HEK293T (cell line): ENCODE data around the gene URAD.

Experiments
- CTCF ChIA-PET: fragments of 350-600 bp; formaldehyde crosslinking; extraction: SDS; loops from one replicate; lab custom pipeline; 2021; ENCODE audit warnings: antibody characterized with exemption, inconsistent platforms; lab: Yijun Ruan, JAX
- POLR2A ChIA-PET: fragments of 350-600 bp; formaldehyde crosslinking; extraction: SDS; loops from one replicate; lab custom pipeline; 2020; ENCODE audit warnings: antibody characterized with exemption, inconsistent platforms; lab: Yijun Ruan, JAX
- DNase-seq: peaks from one replicate; pipeline ENCODE4 v3.0.0; 2012; ENCODE audit warnings: mixed read lengths; ENCODE audit errors: extremely low spot score
- ARNT ChIP-seq: fragments of 450-650 bp; IDR thresholded peaks from 2 replicates; pipeline ENCODE4 v1.6.1; 2017; ENCODE audit warnings: mild to moderate bottlenecking
- BHLHE40 ChIP-seq: fragments of 450-650 bp; IDR thresholded peaks from 2 replicates; pipeline ENCODE4 v1.6.1; 2016; ENCODE audit warnings: mild to moderate bottlenecking, moderate library complexity, borderline replicate concordance
- CTBP1 ChIP-seq: fragments of 450-650 bp; IDR thresholded peaks from 2 replicates; pipeline ENCODE4 v1.6.1; 2016; ENCODE audit warnings: borderline replicate concordance
- ELF4 ChIP-seq: fragments of 450-650 bp; IDR thresholded peaks from 2 replicates; pipeline ENCODE4 v1.6.1; 2017; ENCODE audit warnings: antibody characterized with exemption
- FOXA1 ChIP-seq: fragments of 450-650 bp; IDR thresholded peaks from 2 replicates; pipeline ENCODE4 v1.6.1; 2016; ENCODE audit warnings: mild to moderate bottlenecking
- FOXK2 ChIP-seq: fragments of 450-650 bp; IDR thresholded peaks from 2 replicates; pipeline ENCODE4 v1.6.1; 2016; ENCODE audit warnings: mild to moderate bottlenecking
- FOXM1 ChIP-seq: fragments of 450-650 bp; IDR thresholded peaks from 2 replicates; pipeline ENCODE4 v1.6.1; 2017; ENCODE audit warnings: mild to moderate bottlenecking, borderline replicate concordance
- HDGF ChIP-seq: fragments of 450-650 bp; IDR thresholded peaks from 2 replicates; pipeline ENCODE4 v1.6.1; 2017; ENCODE audit warnings: antibody characterized with exemption, borderline replicate concordance
- L3MBTL2 ChIP-seq: fragments of 450-650 bp; conservative IDR thresholded peaks from 2 replicates; pipeline ENCODE4 v1.6.1; 2016; ENCODE audit warnings: mild to moderate bottlenecking
- LEF1 ChIP-seq: fragments of 450-650 bp; IDR thresholded peaks from 2 replicates; pipeline ENCODE4 v1.6.1; 2017; ENCODE audit warnings: mild to moderate bottlenecking, borderline replicate concordance
- NFRKB ChIP-seq: fragments of 450-650 bp; IDR thresholded peaks from 2 replicates; pipeline ENCODE4 v1.6.1; 2016; ENCODE audit warnings: mild to moderate bottlenecking, moderate library complexity
- SP1 ChIP-seq: fragments of 450-650 bp; IDR thresholded peaks from 2 replicates; pipeline ENCODE4 v1.6.1; 2017
- SUZ12 ChIP-seq: fragments of 450-650 bp; IDR thresholded peaks from 2 replicates; pipeline ENCODE4 v1.6.1; 2016; ENCODE audit warnings: mild to moderate bottlenecking
- TARDBP ChIP-seq: fragments of 450-650 bp; IDR thresholded peaks from 2 replicates; pipeline ENCODE4 v1.6.1; 2016
- ZNF384 ChIP-seq: fragments of 450-650 bp; IDR thresholded peaks from 2 replicates; pipeline ENCODE4 v1.6.1; 2016
- TF ChIP-seq, protein P1 (sequence below): fragments of 450-650 bp; IDR thresholded peaks from 2 replicates; pipeline ENCODE4 v1.6.1; 2016

Gene URAD

DNA sequence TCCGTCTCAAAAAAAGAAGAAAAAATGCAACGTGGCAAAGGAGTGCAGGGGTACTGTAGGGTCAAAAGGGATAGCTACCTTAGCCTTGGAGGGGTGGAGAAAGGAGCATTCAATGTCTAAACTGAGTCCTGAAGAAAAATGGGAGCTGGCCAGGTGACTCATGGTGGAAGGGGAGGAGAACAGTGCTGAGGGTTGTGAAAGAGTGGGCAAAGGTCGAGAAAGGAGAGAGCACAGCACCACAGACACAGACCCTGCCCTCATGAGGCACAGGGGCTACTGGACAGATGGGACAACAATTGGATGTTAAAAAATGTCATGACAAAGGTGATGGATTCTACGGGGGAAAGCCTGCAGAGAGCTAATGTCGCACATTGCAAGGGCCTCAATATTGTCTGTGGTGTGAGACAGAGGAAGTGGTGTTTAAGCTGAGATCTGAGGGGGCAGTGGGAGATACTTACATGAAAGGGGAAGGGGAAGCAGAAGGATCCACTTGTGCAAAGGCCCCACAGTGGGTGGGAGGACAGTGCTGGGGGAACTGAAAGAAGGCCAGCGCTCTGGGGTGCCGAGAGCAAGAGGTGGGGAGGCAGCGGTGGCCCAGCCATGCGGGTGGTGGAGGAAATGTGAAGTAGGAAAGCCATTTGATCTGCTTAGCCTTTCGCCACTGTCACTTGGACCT is 42.9 kb upstream of the URAD start:
- POLR2A ChIA-PET = no interaction called here
- no peak for DNase-seq
- TF ChIP-seq NFRKB (no peak), FOXA1 (no peak), BHLHE40 (no peak), ZNF384 (no peak), LEF1 (no peak), TARDBP (no peak), ARNT (no peak), ELF4 (no peak), FOXM1 (no peak), CTBP1 (no peak), FOXK2 (no peak), L3MBTL2 (no peak)
- TF ChIP-seq, protein P1, sequence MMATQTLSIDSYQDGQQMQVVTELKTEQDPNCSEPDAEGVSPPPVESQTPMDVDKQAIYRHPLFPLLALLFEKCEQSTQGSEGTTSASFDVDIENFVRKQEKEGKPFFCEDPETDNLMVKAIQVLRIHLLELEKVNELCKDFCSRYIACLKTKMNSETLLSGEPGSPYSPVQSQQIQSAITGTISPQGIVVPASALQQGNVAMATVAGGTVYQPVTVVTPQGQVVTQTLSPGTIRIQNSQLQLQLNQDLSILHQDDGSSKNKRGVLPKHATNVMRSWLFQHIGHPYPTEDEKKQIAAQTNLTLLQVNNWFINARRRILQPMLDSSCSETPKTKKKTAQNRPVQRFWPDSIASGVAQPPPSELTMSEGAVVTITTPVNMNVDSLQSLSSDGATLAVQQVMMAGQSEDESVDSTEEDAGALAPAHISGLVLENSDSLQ = no peak
- CTCF ChIA-PET = interaction anchor here (0.6 kb wide), 2 partner anchors 11 to 26 kb away, joined by 3 to 4 read pairs; no protein-coding TSS in a partner anchor

- CTCF ChIA-PET = no interaction called here
- POLR2A ChIA-PET = no interaction called here
- TF ChIP-seq SP1 = no peak
- no peak for TF ChIP-seq ARNT
- TF ChIP-seq, protein P1 = no peak
- TF ChIP-seq L3MBTL2 = no peak
- no peak for TF ChIP-seq TARDBP
- no peak for TF ChIP-seq ZNF384
- no peak for TF ChIP-seq HDGF
- no peak for TF ChIP-seq CTBP1
- TF ChIP-seq ELF4 = no peak
- TF ChIP-seq FOXK2 = no peak
- no peak for TF ChIP-seq BHLHE40
- no peak for TF ChIP-seq FOXA1
- TF ChIP-seq LEF1 = no peak
- no peak for TF ChIP-seq NFRKB
- no peak for TF ChIP-seq FOXM1
- TF ChIP-seq SUZ12 = no peak
- no peak for DNase-seq
Observed at GRCh38 chr13:28027607-28028364, 39.3 kb upstream of the URAD start.

DNA sequence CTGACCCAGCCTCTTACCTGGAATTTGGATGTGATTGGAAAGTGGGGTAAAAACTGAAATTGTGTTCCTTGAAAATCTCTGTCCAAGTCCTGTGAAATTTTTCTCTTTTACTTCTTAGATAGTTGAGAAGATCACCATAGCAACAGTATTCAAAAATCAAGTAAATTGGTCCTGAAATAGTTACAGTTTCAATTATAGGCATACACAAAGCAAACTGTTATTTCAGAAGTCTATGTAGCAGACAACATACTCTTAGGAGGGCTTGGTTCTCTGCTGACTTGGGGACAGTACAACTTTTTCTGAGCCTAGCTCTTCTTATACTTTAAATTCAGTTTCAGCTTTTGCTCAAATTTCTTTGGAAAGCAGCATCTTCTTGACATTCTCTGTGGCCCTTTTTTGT is 38.6 kb upstream of the URAD start:
- ChIA-PET POLR2A (no interaction called here), CTCF (no interaction called here)
- DNase-seq = no peak
- TF ChIP-seq BHLHE40 (no peak), FOXA1 (no peak), ELF4 (no peak), ARNT (no peak), CTBP1 (no peak), ZNF384 (no peak), FOXK2 (no peak), HDGF (no peak), LEF1 (no peak), L3MBTL2 (no peak), NFRKB (no peak), TARDBP (no peak)
- TF ChIP-seq, protein P1 = no peak

DNA sequence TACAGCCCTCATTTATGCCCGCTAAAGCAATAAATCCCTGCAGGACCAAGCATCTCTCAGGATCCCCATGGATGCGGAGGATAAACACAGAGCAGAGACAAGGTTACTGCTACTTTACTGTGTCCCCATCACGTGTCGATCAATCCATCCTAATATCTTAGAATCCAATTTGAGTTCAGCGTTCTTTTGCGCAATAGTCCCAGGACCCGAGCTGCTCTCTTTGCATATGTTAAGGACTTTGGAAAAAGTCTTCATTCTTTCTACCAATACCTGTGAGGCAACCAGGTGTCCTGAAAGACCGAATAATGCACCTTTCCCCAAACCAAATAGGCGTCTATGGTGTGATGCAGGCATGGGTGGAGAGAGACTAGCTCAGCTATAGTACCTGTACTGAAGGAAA is 38.0 kb upstream of the URAD start:
- CTCF ChIA-PET = no interaction called here

GRCh38 chr13:28022848-28023518 is 34.5 kb upstream of the URAD start:
- POLR2A ChIA-PET = no interaction called here

More for the DNA sequence above, 38.0 kb upstream of the URAD start:
- no peak for DNase-seq
- POLR2A ChIA-PET = no interaction called here
- TF ChIP-seq ARNT (no peak), FOXM1 (no peak), TARDBP (no peak), FOXK2 (no peak), ELF4 (no peak)
- TF ChIP-seq, protein P1 = no peak

More at GRCh38 chr13:28022848-28023518, 34.5 kb upstream of the URAD start:
- CTCF ChIA-PET = no interaction called here
- DNase-seq = no peak
- no peak for TF ChIP-seq ZNF384
- TF ChIP-seq NFRKB = no peak
- no peak for TF ChIP-seq SP1
- TF ChIP-seq FOXM1 = no peak
- no peak for TF ChIP-seq FOXK2
- no peak for TF ChIP-seq L3MBTL2
- TF ChIP-seq ARNT = no peak
- no peak for TF ChIP-seq HDGF
- no peak for TF ChIP-seq TARDBP
- TF ChIP-seq, protein P1 = no peak
